PC-9 (cell line): ENCODE data around the gene MYL6B.

ENCODE experiments used
- EZH2 ChIP-seq: fragments of 200-600 bp; sonication (generic); IDR thresholded peaks from 2 replicates; pipeline ENCODE4 v1.8.0; 2017; ENCODE audit warnings: antibody characterized with exemption, low read depth
- TF ChIP-seq, protein P1 (sequence below): fragments of 200-600 bp; sonication (generic); conservative IDR thresholded peaks from 2 replicates; pipeline ENCODE4 v1.6.1; 2017; ENCODE audit warnings: mixed run types, antibody characterized with exemption, mild to moderate bottlenecking, moderate library complexity

DNA sequence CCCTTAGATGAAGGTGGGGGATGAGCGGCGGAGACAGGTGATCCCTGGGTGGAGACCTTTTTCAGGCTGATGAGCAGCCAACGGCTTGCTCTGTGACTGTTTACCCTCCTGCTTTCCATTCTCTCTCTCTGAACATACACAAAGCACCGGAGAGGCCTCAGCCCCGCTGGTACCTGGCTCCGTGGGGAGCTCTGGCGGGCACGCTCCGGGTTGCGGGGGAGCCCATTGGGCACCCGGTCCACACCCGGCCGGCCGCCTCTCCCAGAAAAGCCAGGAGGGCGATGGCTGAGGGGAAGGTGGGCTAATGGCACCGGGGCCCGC lies 36.4 kb downstream of the MYL6B start:
- TF ChIP-seq, protein P1, sequence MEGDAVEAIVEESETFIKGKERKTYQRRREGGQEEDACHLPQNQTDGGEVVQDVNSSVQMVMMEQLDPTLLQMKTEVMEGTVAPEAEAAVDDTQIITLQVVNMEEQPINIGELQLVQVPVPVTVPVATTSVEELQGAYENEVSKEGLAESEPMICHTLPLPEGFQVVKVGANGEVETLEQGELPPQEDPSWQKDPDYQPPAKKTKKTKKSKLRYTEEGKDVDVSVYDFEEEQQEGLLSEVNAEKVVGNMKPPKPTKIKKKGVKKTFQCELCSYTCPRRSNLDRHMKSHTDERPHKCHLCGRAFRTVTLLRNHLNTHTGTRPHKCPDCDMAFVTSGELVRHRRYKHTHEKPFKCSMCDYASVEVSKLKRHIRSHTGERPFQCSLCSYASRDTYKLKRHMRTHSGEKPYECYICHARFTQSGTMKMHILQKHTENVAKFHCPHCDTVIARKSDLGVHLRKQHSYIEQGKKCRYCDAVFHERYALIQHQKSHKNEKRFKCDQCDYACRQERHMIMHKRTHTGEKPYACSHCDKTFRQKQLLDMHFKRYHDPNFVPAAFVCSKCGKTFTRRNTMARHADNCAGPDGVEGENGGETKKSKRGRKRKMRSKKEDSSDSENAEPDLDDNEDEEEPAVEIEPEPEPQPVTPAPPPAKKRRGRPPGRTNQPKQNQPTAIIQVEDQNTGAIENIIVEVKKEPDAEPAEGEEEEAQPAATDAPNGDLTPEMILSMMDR, result no peak
- no peak for TF ChIP-seq EZH2
